OCI-LY7 (cell line): Measurements from ENCODE around the gene ZYG11B.

Source experiments
- CTCF ChIP-seq: fragments of 200-600 bp; sonication (generic); conservative IDR thresholded peaks from 2 replicates; pipeline ENCODE4 v1.5.1; 2014; ENCODE audit warnings: mild to moderate bottlenecking, antibody characterized with exemption, low read length, moderate library complexity, mixed read lengths
- EZH2phosphoT487 ChIP-seq: fragments of 200-600 bp; sonication (generic); IDR thresholded peaks from 2 replicates; pipeline ENCODE4 v1.6.1; 2018; ENCODE audit warnings: low read depth, borderline replicate concordance, mild to moderate bottlenecking, mixed run types, antibody characterized with exemption, low read length, moderate library complexity, mixed read lengths

DNA sequence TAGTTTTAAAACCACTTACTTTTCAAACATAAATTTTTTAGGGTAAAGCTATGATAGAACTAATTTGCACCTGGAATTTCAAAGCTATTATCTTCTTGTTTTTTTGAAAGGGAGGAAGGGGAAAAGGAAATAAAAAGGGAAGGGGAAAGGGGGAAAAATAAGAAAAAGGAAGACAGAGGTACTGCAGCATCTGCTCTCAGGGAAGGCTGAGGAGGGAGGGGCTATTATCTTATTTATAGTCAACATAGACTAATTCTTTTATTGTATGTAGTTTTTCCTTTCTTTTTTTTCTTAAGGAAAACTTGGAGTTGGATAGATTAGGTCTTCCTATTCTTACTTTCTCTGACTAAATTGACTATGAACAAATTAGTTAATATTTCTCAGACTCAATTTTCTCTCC is 74.8 kb downstream of the ZYG11B start:
- TF ChIP-seq CTCF (no peak), EZH2phosphoT487 (no peak)
